B cell (primary cell): Measurements from ENCODE around the gene LRRC49.

ENCODE experiments used
- CTCF ChIP-seq: fragments of 200-600 bp; IDR thresholded peaks from one replicate; pipeline ENCODE4 v1.8.0; 2022; ENCODE audit warnings: antibody characterized with exemption, mild to moderate bottlenecking
- EZH2 ChIP-seq: IDR thresholded peaks from 2 replicates; pipeline ENCODE4 v1.6.1; 2012; ENCODE audit warnings: borderline replicate concordance, low read depth, mild to moderate bottlenecking, moderate library complexity, low read length; ENCODE audit not compliant: insufficient read depth, poor library complexity, severe bottlenecking

- TF ChIP-seq CTCF (no peak), EZH2 (no peak)
Observed at GRCh38 chr15:70932397-70932796, 39.8 kb downstream of the LRRC49 start.
